ENCODE results near the gene STIM1. TPM values are rescaled to one million over a fixed set of nuclear protein-coding genes. Genes with fewer than 3 reads are reported as not detected.

Gene STIM1
- total and polyA plus RNA-seq, 7 donors: 52.1 to 147 (median 109) TPM

DNA sequence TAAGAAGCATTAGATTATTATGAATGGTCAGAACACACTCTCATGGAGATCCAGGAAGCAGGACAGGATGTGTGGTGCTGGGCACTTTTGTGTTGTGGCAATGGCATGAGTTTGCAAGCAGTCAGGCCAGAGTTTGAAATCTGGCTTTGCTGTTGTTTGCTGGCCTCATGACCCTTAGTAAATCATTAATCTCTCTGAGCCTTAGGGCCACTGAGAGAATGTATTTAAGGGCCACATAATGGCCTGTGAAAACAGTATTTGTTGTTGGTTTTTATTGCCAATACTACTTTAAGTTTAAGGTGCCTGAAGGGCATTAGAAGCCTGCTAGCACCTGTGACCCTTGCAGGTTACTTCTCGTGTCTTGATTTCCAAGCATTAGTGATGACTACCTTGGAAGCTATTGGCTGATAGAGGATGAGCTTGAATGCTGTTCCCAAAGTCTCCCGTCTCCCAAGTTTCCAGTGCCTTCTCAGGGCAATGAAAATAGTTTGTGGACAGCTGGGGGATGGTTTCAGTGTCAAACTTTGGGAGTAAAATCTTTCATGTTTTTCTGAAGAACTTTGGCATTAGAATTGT, 24.6 kb downstream of the STIM1 start:
- no peak overlapping the region for H3K4me3 ChIP-seq
- no peaks in the 10 kb centered on the region for H3K36me3 ChIP-seq (ENCODE audit: insufficient read depth in 1 of 2, low read depth in 1 of 2)
- peaks cover 50% of the 10 kb centered on the region for H3K4me1 ChIP-seq
- ATAC-seq: peak in 2 of 4 donors; percentile 20 to 26
- no peaks in the 10 kb centered on the region for H3K27me3 ChIP-seq (ENCODE audit: insufficient read depth in 3 of 3, low read length in 2 of 3)
- intact Hi-C loops (cut with DNase I): no loop called here
- no peaks in the 10 kb centered on the region for H3K9me3 ChIP-seq
- peak overlapping the region; percentile 71 for H3K27ac ChIP-seq
- TF ChIP-seq, protein P1, sequence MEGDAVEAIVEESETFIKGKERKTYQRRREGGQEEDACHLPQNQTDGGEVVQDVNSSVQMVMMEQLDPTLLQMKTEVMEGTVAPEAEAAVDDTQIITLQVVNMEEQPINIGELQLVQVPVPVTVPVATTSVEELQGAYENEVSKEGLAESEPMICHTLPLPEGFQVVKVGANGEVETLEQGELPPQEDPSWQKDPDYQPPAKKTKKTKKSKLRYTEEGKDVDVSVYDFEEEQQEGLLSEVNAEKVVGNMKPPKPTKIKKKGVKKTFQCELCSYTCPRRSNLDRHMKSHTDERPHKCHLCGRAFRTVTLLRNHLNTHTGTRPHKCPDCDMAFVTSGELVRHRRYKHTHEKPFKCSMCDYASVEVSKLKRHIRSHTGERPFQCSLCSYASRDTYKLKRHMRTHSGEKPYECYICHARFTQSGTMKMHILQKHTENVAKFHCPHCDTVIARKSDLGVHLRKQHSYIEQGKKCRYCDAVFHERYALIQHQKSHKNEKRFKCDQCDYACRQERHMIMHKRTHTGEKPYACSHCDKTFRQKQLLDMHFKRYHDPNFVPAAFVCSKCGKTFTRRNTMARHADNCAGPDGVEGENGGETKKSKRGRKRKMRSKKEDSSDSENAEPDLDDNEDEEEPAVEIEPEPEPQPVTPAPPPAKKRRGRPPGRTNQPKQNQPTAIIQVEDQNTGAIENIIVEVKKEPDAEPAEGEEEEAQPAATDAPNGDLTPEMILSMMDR (IDR thresholded peaks at IDR 0.05): no peak
- WGBS, 3 donors: 27 to 39% (median 34%) methylated on average over 2 of the region's 2 CpGs
- no peak for DNase-seq

GRCh38 chr11:3880724-3881123, 25.3 kb downstream of the STIM1 start:
- no peaks in the 10 kb centered on the region for H3K36me3 ChIP-seq (ENCODE audit: insufficient read depth in 1 of 2, low read depth in 1 of 2)
- 42 to 58% (median 46%) methylated on average over 3 of the region's 3 CpGs for WGBS, 3 donors
- peaks cover 46% of the 10 kb centered on the region for H3K4me1 ChIP-seq
- no peaks in the 10 kb centered on the region for H3K9me3 ChIP-seq
- DNase-seq (no peak), ATAC-seq (peak; percentile 40 to 52 (median 43))
- peak overlapping the region; percentile 71 for H3K27ac ChIP-seq
- TF ChIP-seq, protein P1 (IDR thresholded peaks at IDR 0.05): no peak
- intact Hi-C loops (cut with DNase I): no loop called here
- H3K4me3 ChIP-seq: no peak overlapping the region
- no peaks in the 10 kb centered on the region for H3K27me3 ChIP-seq (ENCODE audit: insufficient read depth in 3 of 3, low read length in 2 of 3)

DNA sequence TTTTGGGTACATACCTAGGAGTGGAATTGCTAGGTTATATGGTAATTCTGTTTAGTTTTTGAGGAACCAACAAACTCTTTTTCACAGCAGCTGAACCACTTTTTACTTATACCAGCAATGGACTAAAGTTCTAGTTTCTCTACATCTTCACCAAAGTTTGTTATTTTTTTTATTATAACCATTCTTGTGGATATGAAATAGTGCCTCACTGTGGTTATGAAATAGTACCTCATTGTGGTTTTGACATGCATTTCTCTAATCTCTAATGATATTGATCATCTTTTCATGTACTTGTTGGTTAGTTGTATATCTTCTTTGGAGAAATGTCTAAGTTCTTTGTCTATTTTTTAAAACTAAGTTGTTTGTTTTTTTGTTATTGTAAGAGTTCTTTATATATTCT, 27.2 kb downstream of the STIM1 start:
- no peak overlapping the region for H3K27ac ChIP-seq
- DNase-seq: no peak
- intact Hi-C loops (cut with DNase I): no loop called here
- no peaks in the 10 kb centered on the region for H3K36me3 ChIP-seq (ENCODE audit: insufficient read depth in 1 of 2, low read depth in 1 of 2)
- H3K27me3 ChIP-seq (ENCODE audit: insufficient read depth in 3 of 3, low read length in 2 of 3): no peaks in the 10 kb centered on the region
- TF ChIP-seq, protein P1 (IDR thresholded peaks at IDR 0.05): no peak
- H3K4me3 ChIP-seq: no peak overlapping the region
- peaks cover 48% of the 10 kb centered on the region for H3K4me1 ChIP-seq
- H3K9me3 ChIP-seq: no peaks in the 10 kb centered on the region
- no peak for ATAC-seq

GRCh38 chr11:3885855-3886254, 30.4 kb downstream of the STIM1 start:
- 80 to 89% (median 87%) methylated on average over 7 of the region's 7 CpGs for WGBS, 3 donors
- Histone ChIP-seq H3K27ac (peak overlapping the region; percentile 27), H3K36me3 (ENCODE audit: insufficient read depth in 1 of 2, low read depth in 1 of 2) (no peaks in the 10 kb centered on the region), H3K4me3 (no peak overlapping the region), H3K27me3 (ENCODE audit: insufficient read depth in 3 of 3, low read length in 2 of 3) (no peaks in the 10 kb centered on the region), H3K9me3 (no peaks in the 10 kb centered on the region), H3K4me1 (peaks cover 44% of the 10 kb centered on the region)
- no peak for DNase-seq
- intact Hi-C loops (cut with DNase I): no loop called here
- TF ChIP-seq, protein P1 (IDR thresholded peaks at IDR 0.05): no peak
- ATAC-seq: no peak

DNA sequence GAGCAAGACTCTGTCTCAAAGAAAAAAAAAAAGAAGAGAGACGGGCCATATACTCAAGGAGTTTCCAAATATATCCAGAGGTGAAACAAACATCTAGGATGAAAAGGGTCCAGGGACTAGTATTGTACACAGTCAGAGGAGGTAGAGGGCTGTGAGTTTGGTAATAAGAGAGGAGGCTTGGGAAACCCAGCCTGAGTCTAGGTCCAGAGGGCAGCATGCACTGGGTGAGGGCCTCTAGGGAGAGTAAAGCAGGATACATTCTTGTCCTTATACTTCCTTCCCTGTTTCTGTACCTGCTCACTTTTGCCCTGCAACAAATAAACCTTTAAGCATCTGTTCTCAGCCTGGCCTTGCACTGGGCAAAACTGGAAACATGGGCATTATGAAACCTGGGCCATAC, 31.5 kb downstream of the STIM1 start:
- Histone ChIP-seq H3K27me3 (ENCODE audit: insufficient read depth in 3 of 3, low read length in 2 of 3) (no peaks in the 10 kb centered on the region), H3K4me3 (no peak overlapping the region), H3K27ac (peak overlapping the region; percentile 27), H3K36me3 (ENCODE audit: insufficient read depth in 1 of 2, low read depth in 1 of 2) (no peaks in the 10 kb centered on the region), H3K9me3 (no peaks in the 10 kb centered on the region), H3K4me1 (peaks cover 49% of the 10 kb centered on the region)
- peak; percentile 28 to 64 (median 56) for ATAC-seq
- DNase-seq: no peak
- intact Hi-C loops (cut with DNase I): no loop called here
- TF ChIP-seq, protein P1 (IDR thresholded peaks at IDR 0.05): no peak
- 28 to 80% (median 33%) methylated on average over 1 of the region's 1 CpG for WGBS, 3 donors

Measured in psoas muscle (tissue), 8 donors.